ENCODE measurements around the gene LORICRIN. TPM values are rescaled to one million over a fixed set of nuclear protein-coding genes. Genes with fewer than 3 reads are reported as not detected.

LORICRIN gene
- polyA plus RNA-seq, 1 of the 3 experiments (the other 2 are of a cell fraction), result not detected

GRCh38 chr1:153308540-153308939, 49.1 kb downstream of the LORICRIN start (continued):
- TF ChIP-seq ELF1 (IDR thresholded peaks at IDR 0.05) (no peak), GATA2 (CRISPR knock-in tag; IDR thresholded peaks at IDR 0.05) (no peak)

DNA sequence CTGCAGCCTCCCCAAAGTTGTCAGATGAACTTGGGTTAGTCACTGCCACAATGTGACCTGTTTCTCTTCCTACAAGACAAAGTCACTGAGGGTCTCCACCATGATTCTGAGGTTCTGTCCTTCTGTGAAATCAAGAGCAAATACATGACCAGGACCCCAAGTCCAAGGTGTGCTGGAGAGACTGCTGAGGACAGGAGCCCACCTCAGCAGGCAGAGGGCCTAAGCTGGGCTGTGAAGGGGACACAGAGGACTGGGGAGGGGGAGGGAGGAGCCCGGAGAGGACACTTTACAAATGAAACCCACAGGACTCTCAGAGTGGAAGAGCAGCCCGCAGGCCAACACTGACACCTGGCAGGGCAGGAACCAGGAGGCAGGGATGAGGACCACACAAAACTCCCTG, 50.0 kb downstream of the LORICRIN start:
- no peak overlapping the region for H3K4me3 ChIP-seq (ENCODE audit: low read depth in 2 of 2, low read length in 1 of 2)
- H3K27ac ChIP-seq (ENCODE audit: low read depth in 2 of 2, low read length in 1 of 2), result no peak overlapping the region
- H2AFZ ChIP-seq (ENCODE audit: low read depth), result no peak overlapping the region
- ChIA-PET CTCF (no interaction called here), POLR2A (no interaction called here)
- no CpG with 5 or more reads among the region's 2 CpGs for WGBS (ENCODE audit: low lambda C conversion rate)
- H3K36me3 ChIP-seq (replicated peaks in 1 of 2; ENCODE audit: control insufficient read depth in 1 of 2, insufficient read depth in 2 of 2, low read length in 1 of 2), result no peaks in the 10 kb centered on the region
- no peaks in the 10 kb centered on the region for H3F3A ChIP-seq (replicated peaks; ENCODE audit: insufficient read depth)
- no peaks in the 10 kb centered on the region for H3K9me2 ChIP-seq
- H3K9me3 ChIP-seq, result no peaks in the 10 kb centered on the region
- no peak for DNase-seq
- H3K9ac ChIP-seq, result no peak overlapping the region
- peaks cover 30% of the 10 kb centered on the region; the same call in 1 of the 2 replicates for H3K27me3 ChIP-seq (ENCODE audit: insufficient read depth)
- H3K4me2 ChIP-seq, result no peak overlapping the region
- H4K20me1 ChIP-seq (ENCODE audit: insufficient read depth), result no peaks in the 10 kb centered on the region
- no peaks in the 10 kb centered on the region for H3K4me1 ChIP-seq (ENCODE audit: control insufficient read depth in 1 of 2, insufficient read depth in 2 of 2, low read depth in 1 of 2, low read length in 1 of 2)
- no peak for TF ChIP-seq FOSL2 (IDR thresholded peaks at IDR 0.05; ENCODE audit: borderline replicate concordance, low read depth)
- no peaks in the 10 kb centered on the region for H3K79me2 ChIP-seq (ENCODE audit: insufficient read depth)

- peak overlapping the region; percentile 15 for H3K4me2 ChIP-seq
- H3K36me3 ChIP-seq (replicated peaks in 1 of 2; ENCODE audit: control insufficient read depth in 1 of 2, insufficient read depth in 2 of 2, low read length in 1 of 2), result no peaks in the 10 kb centered on the region
- H3K27me3 ChIP-seq (ENCODE audit: insufficient read depth), result peaks cover 30% of the 10 kb centered on the region; the same call in 1 of the 2 replicates
- H3K27ac ChIP-seq (ENCODE audit: low read depth in 2 of 2, low read length in 1 of 2), result no peak overlapping the region
- no peaks in the 10 kb centered on the region for H4K20me1 ChIP-seq (ENCODE audit: insufficient read depth)
- H3F3A ChIP-seq (replicated peaks; ENCODE audit: insufficient read depth), result no peaks in the 10 kb centered on the region
- no peak overlapping the region for H3K4me3 ChIP-seq (ENCODE audit: low read depth in 2 of 2, low read length in 1 of 2)
- H3K9ac ChIP-seq, result no peak overlapping the region
- H3K4me1 ChIP-seq (ENCODE audit: control insufficient read depth in 1 of 2, insufficient read depth in 2 of 2, low read depth in 1 of 2, low read length in 1 of 2), result no peaks in the 10 kb centered on the region
- no peaks in the 10 kb centered on the region for H3K9me2 ChIP-seq
- H3K79me2 ChIP-seq (ENCODE audit: insufficient read depth), result no peaks in the 10 kb centered on the region
- no peak for DNase-seq
- no peaks in the 10 kb centered on the region for H3K9me3 ChIP-seq
- H2AFZ ChIP-seq (ENCODE audit: low read depth), result no peak overlapping the region
- POLR2A ChIA-PET, result no interaction called here
- CTCF ChIA-PET, result interaction anchor here (0.6 to 0.9 kb wide), 2 partner anchors 48 to 451 kb away, joined by 3 to 4 read pairs; partner anchors contain the start of gene LCE7A
- 0% methylated on average over 5 of the region's 7 CpGs for WGBS (ENCODE audit: low lambda C conversion rate)
- no peak for TF ChIP-seq RFX5 (IDR thresholded peaks at IDR 0.05; ENCODE audit: low read length)
These were observed 51.0 kb downstream of the LORICRIN start for GRCh38 chr1:153310526-153310925.

Other genes starting within 250 kb of the LORICRIN start
- not detected in 2 replicates for gene SPRR1B, start 228.5 kb upstream of the LORICRIN start, polyA plus RNA-seq (2012; rRNA removed)
- not detected in 2 replicates for gene SPRR2D, start 218.6 kb upstream of the LORICRIN start, polyA plus RNA-seq (2012; rRNA removed)
- gene SPRR2A, start 202.2 kb upstream of the LORICRIN start, polyA plus RNA-seq (2012; rRNA removed), result not detected in 2 replicates
- not detected in 2 replicates for gene SPRR2B, start 188.1 kb upstream of the LORICRIN start, polyA plus RNA-seq (2012; rRNA removed)
- gene SPRR2E, start 165.2 kb upstream of the LORICRIN start, polyA plus RNA-seq (2012; rRNA removed), result not detected in 2 replicates
- not detected in 2 replicates for gene SPRR2F, start 146.2 kb upstream of the LORICRIN start, polyA plus RNA-seq (2012; rRNA removed)
- gene SPRR2G, start 108.8 kb upstream of the LORICRIN start, polyA plus RNA-seq (2012; rRNA removed), result not detected in 2 replicates
- gene LELP1, start 56.3 kb upstream of the LORICRIN start, polyA plus RNA-seq (2012; rRNA removed), result not detected in 2 replicates
- not detected in 2 replicates for gene PRR9, start 42.1 kb upstream of the LORICRIN start, polyA plus RNA-seq (2012; rRNA removed)
- not detected in 2 replicates for gene PGLYRP3, start 53.3 kb downstream of the LORICRIN start, polyA plus RNA-seq (2012; rRNA removed)
- gene PGLYRP4, start 89.2 kb downstream of the LORICRIN start, polyA plus RNA-seq (2012; rRNA removed), result not detected in 2 replicates
- not detected in 2 replicates for gene S100A9, start 98.2 kb downstream of the LORICRIN start, polyA plus RNA-seq (2012; rRNA removed)
- not detected in 2 replicates for gene S100A12, start 115.9 kb downstream of the LORICRIN start, polyA plus RNA-seq (2012; rRNA removed)
- gene S100A8, start 131.4 kb downstream of the LORICRIN start, polyA plus RNA-seq (2012; rRNA removed), result not detected in 2 replicates
- gene S100A7A, start 156.8 kb downstream of the LORICRIN start, polyA plus RNA-seq (2012; rRNA removed), result not detected in 2 replicates
- not detected in 2 replicates for gene S100A7, start 201.0 kb downstream of the LORICRIN start, polyA plus RNA-seq (2012; rRNA removed)

Data from SK-N-SH (cell line).